H54 (cell line): Measurements from ENCODE around the gene AMMECR1L.
A peak's percentile ranks its signal among the peaks of the same experiment; 100 is the strongest.
"Not testable (repeated sequence)": the region's sequence is repeated elsewhere in the genome, so short reads cannot be mapped to it uniquely, and the experiment has no call there.

Source experiments
- DNase-seq: peaks from one replicate; pipeline ENCODE4 v3.0.0; 2011; ENCODE audit warnings: low spot score, mixed read lengths; ENCODE audit not compliant: insufficient read length
- FAIRE-seq: peaks from 3 replicates; lab custom pipeline; 2011; peaks lifted over from hg19 to GRCh38; lab: Jason Lieb, UNC
- POLR2A ChIP-seq: IDR thresholded peaks from 2 replicates; pipeline ENCODE4 v1.6.1; 2011; ENCODE audit warnings: low read depth, mild to moderate bottlenecking, low read length

AMMECR1L gene

DNA sequence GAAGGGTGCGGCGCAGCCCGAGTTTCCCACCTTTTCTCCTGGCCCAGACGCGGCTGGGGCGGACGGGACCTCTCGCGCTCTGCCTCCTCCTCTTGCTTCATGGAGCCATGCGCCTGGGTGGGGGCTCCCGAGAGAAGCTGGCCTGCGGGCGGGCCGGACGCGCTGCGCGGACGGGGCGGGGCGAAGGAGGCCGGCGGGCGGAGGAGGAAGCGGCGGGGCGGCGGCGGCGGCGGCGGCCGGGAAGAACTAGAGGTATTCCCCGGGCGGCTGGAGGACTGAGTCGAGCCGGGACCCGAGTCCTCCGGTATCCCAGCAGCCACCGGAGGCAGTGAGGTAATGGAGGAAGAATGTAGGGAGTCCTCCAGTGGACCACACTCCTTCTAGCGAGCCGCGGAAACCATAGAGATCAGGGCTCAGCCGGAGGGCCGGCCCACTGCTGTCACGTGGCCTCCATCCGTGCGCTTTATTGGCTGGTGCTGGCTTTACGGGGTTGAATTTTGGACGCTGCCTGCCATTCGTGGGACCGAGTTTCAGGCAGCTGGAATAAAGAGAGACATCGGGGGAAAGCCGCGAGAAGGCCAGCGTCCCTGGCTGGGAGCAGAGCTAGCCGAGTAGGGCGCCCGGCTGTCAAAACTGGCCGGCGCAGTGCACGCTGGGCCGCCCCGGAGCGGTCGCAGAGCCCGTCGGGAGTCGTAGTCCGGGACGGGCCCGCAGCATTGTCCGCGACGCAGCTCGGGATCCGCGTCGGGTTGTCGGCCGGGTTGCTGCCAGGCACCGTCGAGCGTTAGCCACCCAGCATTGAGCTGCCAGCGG is at the start of gene AMMECR1L:
TSS of gene AMMECR1L (minus strand) at position 177 of the 813 bp plus-strand sequence. CDS start 11,722 bp downstream, outside the sequence.
- not testable (repeated sequence) for FAIRE-seq, DNase-seq
- TF ChIP-seq POLR2A = peak; percentile 44; the same call in 1 of the 2 replicates

DNA sequence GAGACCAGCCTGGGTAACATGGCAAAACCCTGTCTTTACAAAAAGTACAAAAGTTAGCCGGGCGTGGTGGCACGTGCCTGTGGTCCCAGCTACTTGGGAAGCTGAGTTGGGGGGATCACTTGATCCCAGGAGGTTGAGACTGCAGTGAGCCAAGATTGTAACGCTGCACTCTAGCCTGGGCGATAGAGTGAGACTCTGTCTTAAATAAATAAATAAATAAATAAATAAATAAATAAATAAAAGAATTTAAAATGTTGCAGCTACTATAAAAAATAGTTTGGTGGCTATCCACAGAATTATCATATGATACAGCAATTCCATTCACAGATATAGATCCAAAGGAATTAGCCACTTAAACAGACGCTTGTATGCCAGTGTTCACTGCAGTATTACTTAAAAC is 49.6 kb upstream of the AMMECR1L start:
- DNase-seq (no peak), FAIRE-seq (no peak)
- no peak for TF ChIP-seq POLR2A

DNA sequence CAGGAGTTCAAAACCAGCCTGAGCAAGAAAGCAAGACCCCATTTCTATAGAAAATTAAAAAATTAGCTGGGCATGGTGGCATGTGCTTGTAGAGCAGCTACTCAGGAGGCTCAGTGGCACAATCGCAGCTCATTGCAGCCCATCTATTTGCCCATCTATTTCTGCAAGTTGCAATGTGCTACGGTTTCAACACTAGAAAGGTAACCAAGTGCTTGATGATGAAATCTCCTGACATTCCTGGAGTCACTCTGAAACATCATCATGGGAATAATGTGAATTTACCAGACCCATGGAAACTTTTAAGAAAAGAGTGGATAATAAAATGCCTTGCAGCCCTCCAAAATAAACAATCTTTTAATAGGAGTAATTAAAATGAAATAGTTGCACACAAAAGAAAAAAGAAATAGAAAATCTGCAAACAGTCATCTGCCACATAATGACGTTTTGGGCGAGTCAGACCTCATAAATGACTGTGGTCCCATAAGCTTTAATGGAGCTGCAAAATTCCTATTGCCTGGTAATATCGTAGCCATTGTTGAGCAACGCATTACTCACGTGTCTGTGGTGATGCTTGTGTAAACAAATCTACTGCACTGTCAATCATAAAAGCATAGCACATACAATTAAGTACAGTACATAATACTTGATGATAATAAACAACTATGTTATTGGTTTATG is 46.6 kb upstream of the AMMECR1L start:
- FAIRE-seq = peak; percentile 91
- peak; percentile 21 for DNase-seq
- TF ChIP-seq POLR2A = no peak

DNA sequence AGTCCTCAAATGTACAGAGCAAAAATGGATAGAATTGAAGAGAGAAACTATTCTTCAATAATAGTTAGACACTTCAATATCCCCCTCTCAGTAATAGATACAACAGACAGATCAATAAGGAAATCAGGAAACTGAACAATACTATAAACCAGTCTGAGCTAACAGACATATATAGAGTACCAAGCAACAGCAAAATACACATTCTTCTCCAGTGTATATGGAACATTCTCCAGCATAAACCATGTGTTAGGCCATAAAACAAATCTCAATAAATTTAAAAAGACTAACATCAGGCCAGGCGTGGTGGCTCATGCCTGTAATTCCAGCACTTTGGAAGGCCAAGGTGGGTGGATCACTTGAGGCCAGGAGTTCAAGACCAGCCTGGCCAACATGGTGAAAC is 43.7 kb upstream of the AMMECR1L start:
- no peak for DNase-seq
- no peak for FAIRE-seq
- TF ChIP-seq POLR2A = no peak

DNA sequence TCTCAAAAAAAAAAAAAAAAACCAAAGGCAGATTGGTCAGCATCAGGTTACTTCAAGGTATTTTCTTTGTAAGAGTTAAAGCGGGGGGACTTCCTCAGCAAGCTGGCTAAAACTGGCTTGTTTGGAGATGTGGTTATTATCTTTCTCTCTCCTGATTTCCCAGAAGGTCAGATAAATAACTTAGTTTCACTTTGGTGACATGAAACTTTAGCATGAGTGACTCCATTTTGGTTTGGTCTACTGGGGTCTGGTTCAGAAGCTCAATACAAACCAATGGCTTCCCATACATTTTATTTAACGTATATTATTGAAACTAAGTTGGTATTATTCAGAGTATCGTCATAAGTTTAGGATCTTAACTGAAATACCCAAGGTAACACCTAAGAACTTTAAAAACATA is 41.6 kb upstream of the AMMECR1L start:
- no peak for TF ChIP-seq POLR2A
- FAIRE-seq (no peak), DNase-seq (no peak)

DNA sequence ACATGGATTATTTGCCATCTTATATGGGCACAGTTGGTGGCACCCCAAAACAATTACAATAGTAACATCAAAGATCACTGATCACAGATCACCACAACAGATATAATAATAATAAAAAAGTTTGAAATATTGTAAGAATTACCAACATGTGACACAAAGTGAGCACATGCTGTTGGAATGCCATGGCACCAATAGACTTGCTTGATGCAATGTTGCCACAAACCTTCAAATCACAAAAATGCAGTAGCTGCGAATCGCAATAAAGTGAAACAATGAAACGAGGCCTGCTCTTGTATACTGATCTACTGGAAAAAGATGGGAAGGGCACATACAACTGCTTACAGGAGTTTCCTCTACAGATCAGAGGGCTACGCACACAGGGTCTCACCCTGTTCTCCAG is 32.2 kb upstream of the AMMECR1L start:
- DNase-seq (no peak), FAIRE-seq (no peak)
- no peak for TF ChIP-seq POLR2A

DNA sequence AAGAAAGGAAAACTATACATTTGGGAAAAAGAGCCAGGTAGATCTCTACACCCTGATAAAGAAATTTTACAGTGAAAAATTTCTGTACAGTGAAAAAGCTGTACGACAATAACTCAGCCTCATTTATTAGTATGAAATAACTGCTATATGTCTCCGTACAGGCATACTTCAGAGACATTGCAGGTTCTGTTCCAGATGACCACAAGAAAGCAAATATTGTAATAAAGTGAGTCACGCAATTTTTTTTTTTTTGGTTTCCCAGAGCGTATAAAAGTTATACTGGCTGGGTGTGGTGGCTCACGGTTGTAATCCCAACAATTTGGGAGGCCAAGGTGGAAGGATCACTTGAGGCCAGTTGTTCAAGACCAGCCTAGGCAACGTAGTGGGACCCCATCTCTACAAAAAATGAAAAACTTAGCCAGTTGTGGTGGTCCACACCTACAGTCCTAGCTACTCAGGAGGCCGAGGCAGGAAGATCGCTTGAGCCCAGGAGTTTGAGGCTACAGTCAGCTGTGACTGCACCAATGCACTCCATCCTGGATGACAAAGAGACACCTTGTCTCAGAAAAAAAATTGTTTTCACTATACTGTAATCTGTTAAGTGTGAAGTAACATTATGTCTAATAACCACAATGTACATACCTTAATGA is 28.2 kb upstream of the AMMECR1L start:
- FAIRE-seq (no peak), DNase-seq (no peak)
- no peak for TF ChIP-seq POLR2A

DNA sequence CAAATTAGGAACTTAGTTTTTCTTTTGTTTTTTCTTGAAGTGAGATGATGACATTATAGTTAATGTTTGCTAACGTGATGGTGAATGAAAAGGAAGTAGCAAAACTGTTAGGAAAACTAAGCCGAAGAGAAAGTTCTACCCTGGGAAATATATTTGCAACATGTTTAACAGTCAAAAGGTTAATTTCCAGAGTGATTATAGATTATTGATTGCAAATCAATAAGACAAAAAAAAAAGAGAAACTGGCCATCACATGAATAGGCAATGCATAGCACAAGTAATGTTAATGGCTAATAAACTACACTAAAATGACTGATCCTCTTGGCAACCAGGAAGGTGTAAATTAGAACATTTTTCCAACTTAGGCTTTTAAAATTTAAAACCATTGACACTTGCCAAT is 26.0 kb upstream of the AMMECR1L start:
- DNase-seq = no peak
- FAIRE-seq = no peak
- TF ChIP-seq POLR2A = no peak

DNA sequence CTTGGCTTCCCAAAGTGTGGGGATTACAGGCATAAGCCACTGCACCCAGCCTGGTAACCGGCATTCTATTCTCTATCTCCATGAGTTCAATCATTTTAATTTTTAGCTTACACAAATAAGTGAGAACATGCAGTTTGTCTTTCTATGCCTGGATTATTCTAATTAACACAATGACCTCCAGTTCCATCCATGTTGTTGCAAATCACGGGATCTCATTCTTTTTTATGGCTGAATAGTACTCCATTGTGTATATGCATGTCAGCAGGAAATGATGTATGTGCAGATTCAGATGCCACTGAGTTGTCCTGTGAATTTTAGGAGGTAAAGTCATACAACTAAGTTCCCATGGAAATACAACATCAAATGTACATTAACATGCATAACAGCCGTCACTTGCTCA is 24.7 kb upstream of the AMMECR1L start:
- no peak for TF ChIP-seq POLR2A
- FAIRE-seq (no peak), DNase-seq (no peak)

DNA sequence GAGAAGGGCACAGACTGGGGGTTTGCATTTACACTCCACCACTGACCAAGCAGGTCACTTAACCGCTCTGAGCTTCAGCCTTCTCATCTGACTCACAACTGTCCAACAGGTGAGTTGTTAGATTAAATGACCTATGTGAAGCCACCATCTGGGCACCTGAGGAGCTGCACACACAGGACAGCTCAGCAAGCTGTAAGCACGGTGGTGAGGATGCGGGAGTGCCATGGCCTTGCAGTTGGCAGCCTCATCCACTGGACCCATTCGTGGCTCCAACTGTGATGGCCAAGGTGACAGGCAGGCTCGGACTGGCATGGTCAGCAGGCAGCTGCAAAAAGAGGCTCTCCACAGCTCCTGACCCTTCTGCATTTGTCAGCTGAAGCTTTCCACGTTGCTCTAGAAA is 23.3 kb upstream of the AMMECR1L start:
- no peak for TF ChIP-seq POLR2A
- DNase-seq = no peak
- no peak for FAIRE-seq

DNA sequence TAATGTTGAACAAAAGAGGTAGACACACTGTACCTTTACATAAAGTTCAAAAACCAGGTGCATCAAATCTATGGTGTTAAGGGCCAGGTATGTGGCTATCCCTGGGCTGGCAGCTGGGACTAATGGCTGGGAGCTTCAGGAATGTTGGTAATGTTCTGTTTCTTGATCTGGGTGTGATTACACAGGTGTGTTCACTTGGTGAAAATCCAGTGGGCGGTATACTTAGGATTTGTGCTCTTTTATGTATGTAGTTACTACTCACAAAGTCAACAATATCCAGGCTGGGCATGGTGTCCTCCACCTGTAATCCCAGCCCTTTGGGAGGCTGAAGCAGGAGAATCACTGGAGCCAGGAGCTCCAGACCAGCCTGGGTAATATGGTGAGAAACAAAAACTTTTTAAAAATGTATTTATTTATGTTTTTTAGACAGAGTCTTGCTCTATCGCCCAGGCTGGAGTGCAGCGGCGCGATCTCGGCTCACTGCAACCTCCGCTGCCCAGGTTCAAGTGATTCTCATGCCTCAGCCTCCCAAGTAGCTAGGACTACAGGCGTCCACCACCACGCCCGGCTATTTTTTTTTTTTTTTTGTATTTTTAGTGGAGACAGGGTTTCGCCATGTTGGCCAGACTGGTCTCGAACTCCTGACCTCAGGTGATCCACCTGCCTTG is 22.1 kb upstream of the AMMECR1L start:
- FAIRE-seq, DNase-seq: not testable (repeated sequence)

DNA sequence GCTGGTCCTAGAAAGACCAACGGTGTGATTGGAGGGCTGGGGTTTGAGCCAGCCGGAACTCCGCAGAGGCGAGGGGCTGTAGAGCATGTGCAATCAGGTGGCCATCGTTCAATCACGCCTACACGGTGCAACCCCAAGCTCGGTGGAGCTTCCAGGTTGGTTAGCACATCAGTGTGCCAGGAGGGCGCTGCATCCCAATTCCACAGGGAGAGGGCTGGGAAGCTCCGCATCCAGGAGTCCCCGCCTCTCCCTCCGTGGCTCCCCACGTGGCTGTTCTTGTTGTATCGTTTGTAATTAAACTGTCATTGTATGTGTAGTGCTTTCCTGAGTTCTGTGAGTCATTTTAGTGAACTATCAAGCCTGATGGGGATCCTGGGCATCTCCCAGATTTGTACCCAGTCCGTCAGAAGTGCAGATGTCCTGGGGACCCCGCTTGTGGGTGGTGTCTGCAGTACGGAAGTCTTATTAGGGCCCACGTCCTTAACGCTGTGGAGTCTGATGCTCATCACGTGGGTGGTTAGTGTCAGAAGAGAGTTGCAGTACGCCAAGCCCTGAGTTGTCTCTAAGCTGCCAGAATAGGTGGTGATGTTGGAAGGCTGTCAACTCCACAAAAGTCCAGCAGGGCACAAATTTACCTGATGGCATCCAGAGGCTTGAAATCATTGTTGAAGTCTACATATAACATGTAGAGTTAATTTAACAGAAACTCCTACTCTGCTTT is 20.6 kb upstream of the AMMECR1L start:
- no peak for TF ChIP-seq POLR2A
- FAIRE-seq (no peak), DNase-seq (peak; percentile 26)
